Measurements from ENCODE around the gene KCNH8.

DNA sequence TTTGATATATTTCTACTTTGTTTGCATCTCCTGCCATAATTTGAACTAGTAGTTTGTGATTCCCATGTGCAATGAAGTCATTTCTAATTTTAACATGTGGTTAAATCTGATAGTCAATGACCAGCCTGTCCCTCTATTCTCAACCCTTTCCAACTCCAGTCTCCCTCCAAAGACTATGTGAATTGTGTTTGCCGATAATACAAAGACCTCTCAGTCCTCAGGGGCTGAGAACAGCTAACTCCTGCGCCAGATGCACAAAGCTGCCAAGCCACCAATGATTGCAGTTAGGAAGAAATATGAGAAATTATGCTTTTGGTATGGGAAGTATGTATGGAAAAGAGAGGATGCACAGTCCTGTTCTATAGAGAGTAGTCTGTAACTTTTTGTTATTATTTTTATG lies 54.0 kb downstream of the KCNH8 start:
- TF ChIP-seq, protein P1, sequence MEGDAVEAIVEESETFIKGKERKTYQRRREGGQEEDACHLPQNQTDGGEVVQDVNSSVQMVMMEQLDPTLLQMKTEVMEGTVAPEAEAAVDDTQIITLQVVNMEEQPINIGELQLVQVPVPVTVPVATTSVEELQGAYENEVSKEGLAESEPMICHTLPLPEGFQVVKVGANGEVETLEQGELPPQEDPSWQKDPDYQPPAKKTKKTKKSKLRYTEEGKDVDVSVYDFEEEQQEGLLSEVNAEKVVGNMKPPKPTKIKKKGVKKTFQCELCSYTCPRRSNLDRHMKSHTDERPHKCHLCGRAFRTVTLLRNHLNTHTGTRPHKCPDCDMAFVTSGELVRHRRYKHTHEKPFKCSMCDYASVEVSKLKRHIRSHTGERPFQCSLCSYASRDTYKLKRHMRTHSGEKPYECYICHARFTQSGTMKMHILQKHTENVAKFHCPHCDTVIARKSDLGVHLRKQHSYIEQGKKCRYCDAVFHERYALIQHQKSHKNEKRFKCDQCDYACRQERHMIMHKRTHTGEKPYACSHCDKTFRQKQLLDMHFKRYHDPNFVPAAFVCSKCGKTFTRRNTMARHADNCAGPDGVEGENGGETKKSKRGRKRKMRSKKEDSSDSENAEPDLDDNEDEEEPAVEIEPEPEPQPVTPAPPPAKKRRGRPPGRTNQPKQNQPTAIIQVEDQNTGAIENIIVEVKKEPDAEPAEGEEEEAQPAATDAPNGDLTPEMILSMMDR (IDR thresholded peaks at IDR 0.05; ENCODE audit: low read depth, low read length) = no peak
- TF ChIP-seq EZH2phosphoT487 (IDR thresholded peaks at IDR 0.05; ENCODE audit: low read depth) = no peak

Data from OCI-LY3 (cell line).